GM21423 (cell line): ENCODE results near the gene OCEL1.
"Not testable (repeated sequence)": the region's sequence is repeated elsewhere in the genome, so short reads cannot be mapped to it uniquely, and the experiment has no call there.

ENCODE experiments used
- ATAC-seq: cut with Tn5 transposase; IDR thresholded peaks from one replicate; pipeline ENCODE4 v1.9.1; 2021; ENCODE audit warnings: mild to moderate bottlenecking, moderate library complexity; ENCODE audit not compliant: unreplicated experiment

Gene OCEL1

DNA sequence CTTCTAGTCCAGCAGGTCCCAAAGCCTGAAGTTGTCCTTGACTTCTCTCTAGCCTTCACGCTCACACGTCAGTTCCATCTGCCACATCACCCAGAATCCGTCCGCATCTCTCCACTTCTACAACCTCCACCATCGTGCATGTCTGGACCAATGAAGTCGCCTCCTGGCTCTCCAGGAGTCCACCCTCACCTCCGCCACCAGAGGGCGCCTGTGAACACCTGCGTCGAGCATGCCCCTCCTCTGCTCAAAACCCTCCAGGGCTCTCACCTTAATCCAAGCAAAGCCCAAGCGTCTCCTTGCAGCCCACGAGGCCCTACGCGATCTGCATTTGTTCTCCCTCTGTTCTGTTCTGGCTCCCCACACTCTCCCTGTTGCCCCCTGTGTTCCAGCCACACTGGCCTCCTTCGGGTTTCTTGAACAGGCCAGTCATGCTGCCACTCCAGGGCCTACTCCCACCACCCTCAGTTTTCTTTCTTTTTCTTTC, 34.9 kb downstream of the OCEL1 start:
- ATAC-seq = no peak

DNA sequence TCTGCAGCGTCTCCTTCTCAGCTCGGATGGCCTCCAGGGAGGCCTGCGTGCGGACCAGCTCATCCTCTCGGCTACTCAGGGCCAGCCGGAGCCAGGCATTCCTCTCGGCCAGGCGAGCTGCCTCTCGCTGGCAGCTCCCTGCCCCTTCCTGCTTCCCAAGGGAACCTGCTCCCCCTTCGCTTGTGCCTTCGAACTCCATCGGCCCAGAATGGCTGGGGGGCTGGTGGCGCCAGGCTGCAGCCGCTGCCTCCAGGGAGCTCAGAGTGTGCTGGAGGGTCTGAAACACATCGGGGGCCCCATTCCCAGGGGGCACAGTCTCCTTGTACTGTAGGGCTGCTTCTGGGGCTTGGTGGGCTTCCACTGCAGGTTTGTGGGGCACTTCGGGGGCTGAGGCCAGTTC, 36.5 kb downstream of the OCEL1 start:
- no peak for ATAC-seq

DNA sequence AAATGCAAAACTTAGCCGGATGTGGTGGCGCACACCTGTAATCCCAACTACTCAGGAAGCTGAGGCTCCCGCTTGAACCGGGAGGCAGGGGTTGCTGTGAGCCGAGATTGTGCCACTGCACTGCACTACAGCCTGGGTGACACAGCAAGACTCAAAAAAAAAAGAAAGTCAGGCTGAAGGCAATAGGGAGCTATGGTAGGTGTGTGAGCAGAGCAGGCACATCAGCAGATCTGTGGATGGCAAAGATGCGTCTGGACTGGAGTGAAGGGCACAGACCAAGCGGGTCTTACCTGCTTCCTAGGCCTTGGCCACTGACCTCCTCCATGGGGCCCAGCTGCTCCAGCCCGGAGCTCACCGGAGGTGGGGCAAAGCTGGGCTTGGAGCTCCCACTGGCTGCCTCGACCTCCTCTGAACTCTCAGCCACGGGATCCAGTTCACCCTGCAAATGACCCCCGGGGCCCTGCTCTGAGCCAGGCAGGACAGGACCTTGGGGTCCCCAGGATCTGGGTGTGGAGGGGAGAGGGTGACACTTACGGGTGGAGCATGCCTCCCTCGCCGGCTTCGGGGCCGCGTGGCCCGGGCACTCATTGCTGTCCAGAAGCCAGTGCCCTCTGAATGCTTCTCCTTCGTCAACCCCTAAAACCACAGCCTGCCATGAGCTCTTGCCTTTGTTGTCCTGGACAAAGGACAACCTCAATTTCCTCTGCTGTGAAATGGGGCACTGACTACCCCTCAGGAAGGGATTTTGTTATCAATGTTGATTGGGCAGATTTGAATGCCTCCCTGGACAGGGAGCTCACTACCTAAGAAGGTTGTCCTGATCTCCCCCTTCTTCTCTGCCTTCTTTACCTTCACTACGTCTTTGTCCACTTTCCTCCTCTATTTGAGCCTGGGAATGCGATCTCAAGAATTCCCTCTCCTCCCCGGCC, 38.0 kb downstream of the OCEL1 start:
- no peak for ATAC-seq

DNA sequence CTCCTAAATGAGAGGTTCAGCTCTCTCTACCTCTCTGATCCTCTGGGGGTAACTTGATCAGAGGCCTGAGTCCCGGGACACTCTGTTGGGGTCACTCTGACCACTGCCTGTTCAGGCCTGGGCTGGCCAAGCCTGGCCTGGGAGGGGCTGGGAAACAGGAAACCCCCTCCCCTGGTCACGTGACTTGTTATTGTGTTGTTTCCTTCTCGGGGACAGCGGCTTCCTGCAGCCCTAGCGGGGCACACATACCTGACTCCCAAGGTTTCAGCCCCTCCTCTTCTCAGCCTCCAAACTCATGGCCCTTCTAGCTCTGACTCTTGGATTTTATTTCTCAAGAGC, 38.6 kb downstream of the OCEL1 start, which contains the start of gene USHBP1:
Gene USHBP1 (minus strand): TSS at position 105 of the 339 bp plus-strand sequence. CDS start 446 bp downstream, outside the sequence.
- ATAC-seq = no peak

DNA sequence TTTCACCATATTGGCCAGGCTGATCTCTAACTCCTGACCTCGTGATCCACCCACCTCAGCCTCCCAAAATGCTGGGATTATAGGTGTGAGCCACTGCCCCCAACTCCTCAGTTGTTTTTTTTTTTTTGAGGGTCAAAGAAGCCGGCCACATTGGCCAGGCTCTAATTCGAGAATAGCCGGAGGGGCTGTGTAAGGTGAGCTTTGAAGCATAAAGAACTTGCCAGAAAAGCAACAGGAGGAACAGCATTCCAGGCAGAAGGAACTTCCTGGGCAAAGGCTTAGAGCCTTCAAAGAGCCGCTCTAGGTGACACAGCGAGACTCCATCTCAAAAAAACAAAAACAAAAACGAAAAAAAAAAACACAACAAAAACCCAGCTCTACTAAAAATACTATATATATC, 40.0 kb downstream of the OCEL1 start:
- ATAC-seq = no peak

DNA sequence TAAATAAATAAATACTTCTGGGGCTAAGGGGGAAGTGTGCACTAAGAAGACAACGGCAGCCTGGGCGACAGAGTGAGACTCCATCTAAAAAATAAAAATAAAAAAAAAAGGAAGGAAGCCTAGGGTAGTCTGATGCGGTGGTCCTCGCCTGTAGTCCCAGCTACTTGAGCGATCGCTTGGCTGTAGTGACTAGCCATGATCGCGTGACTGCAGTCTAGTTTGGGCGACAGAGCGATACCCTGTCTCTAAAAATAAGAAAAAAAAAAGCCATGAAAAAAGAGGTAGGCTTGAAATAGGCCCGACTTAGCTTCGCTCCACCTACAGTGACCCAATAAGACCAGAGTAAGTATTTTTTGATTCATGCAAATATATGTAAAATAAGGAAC, 40.6 kb downstream of the OCEL1 start:
- no peak for ATAC-seq

DNA sequence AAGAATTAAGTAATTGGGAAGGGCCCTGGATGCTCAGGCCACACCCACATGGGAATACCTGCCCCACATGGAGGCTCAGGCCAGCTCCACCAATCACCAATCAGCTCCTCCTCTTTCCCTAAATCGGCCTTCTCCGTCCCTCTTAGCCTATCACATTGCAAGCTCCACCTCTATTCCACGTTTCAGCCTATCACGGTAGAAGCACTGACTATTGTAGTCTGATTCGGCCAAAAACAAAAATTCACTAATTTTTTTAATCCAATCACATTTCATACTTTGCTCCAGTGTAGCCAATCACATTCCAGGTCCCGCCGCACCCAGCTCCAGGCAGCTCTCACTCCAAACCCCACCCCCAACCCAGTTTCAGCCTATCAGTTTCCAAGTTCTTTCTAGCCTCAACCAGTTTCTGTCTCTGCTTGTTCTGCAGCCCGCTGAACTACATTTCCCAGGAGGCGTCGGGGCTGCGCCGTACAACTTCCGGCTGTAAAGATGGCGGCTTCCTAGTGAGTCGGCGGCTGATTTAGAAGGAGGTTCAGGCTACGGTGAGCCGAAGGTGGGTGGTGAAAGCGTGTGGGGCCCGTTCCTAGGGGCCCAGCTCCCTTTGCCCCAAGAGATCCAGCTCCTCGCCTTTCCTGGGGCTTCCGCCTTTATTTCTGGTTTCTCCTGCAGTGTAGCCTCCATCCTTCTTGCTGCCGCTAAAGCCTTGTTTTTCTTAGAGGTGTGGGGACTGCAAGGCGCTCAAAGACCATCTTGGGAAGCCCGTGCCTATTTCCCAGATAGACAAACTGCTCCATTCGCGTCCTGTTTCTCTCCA, 41.2 kb downstream of the OCEL1 start, which contains the start of gene BABAM1:
Gene BABAM1 (plus strand): TSS at position 469 of the 814 bp plus-strand sequence. CDS start 1,364 bp downstream, outside the sequence.
- ATAC-seq = peak; percentile 86

DNA sequence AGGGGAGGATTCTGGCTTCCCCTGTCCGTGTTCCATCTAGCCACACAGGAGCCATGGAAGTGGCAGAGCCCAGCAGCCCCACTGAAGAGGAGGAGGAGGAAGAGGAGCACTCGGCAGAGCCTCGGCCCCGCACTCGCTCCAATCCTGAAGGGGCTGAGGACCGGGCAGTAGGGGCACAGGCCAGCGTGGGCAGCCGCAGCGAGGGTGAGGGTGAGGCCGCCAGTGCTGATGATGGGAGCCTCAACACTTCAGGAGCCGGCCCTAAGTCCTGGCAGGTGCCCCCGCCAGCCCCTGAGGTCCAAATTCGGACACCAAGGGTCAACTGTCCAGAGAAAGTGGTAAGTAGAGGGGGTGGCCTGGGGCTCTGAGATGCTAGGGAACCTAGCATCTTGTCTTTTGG, 42.7 kb downstream of the OCEL1 start:
- ATAC-seq = no peak

DNA sequence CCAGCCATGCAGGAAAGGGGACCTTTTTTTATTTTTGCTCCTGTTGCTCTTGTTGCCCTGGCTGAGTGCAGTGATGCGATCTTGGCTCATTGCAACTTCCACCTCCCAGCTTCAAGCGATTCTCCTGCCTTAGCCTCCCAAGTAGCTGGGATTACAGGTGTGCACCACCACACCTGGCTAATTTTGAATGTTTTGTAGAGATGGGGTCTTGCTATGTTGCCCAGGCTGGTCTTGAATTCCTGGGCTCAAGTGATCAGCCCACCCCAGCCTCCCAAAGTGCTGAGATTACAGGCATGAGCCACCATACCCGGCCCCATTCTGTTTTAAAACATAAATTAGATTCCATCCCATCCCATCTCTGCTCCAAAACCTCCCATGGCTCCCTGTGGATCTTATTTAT, 48.9 kb downstream of the OCEL1 start:
- not testable (repeated sequence) for ATAC-seq

DNA sequence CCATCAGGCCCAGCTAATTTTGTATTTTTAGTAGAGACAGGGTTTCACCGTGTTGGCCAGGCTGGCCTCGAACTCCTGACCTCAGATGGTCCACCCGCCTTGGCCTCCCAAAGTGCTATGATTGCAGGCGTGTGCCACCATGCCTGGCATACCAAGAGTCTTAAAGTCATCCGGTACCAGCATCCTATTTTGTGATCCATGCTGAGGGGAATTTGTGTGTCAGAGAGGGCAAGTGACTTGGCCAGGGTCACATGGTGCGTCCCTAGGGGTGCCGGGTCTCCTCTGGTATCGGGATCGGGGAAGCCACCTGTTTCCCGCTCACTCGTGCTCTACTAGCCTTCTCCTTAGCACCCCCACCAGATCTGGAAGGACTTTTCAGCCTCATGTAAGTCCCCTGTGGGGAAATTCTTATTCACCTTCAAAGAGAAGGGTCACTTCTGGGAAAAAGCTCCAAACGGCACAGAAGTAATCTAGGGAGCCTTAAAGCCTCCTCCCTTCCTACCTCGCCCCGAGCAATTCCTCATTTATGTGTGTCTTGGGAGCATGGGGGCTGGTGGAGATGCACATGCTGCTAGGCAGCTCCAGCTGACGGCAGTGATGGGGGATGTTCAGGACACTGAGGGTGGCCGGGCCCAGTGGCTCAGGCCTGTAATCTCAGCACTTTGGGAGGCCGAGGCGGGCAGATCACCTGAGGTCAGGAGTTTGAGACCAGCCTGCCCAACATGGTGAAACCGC, 49.6 kb downstream of the OCEL1 start:
- ATAC-seq = no peak
